WTC11 (cell line): Measurements from ENCODE around the gene PCDH9. TPM values are rescaled to one million over a fixed set of nuclear protein-coding genes. Genes with fewer than 3 reads are reported as not detected.
A peak's percentile ranks its signal among the peaks of the same experiment; 100 is the strongest.

Experiments
- ATAC-seq: fragments of 200-7000 bp; cut with Tn5 transposase; 2 replicates; pipeline ENCODE4 v1.10.0; 2021; ENCODE audit warnings: mild to moderate bottlenecking, moderate library complexity
- CTCF ChIA-PET: fragments of 300-600 bp; sonication (Branson Sonifier 250); formaldehyde crosslinking; loops from one replicate; lab custom pipeline; 2021; ENCODE audit warnings: antibody characterized with exemption; lab: Charles Lee
- POLR2A ChIA-PET: fragments of 350-600 bp; sonication (Branson Sonifier 250); formaldehyde crosslinking; loops from one replicate; lab custom pipeline; 2021; ENCODE audit warnings: antibody characterized with exemption; lab: Charles Lee
- DNase-seq: peaks from one replicate; pipeline ENCODE4 v3.0.0; 2021; ENCODE audit warnings: low spot score
- H3K27ac Mint-ChIP-seq: 2 replicates; pipeline ENCODE4 v1.8.0; 2021; ENCODE audit warnings: mixed read lengths
- H3K27me3 Mint-ChIP-seq: 2 replicates; pipeline ENCODE4 v1.8.0; 2021; ENCODE audit warnings: low read depth, mild to moderate bottlenecking, moderate library complexity, mixed read lengths
- H3K36me3 Mint-ChIP-seq: 2 replicates; pipeline ENCODE4 v1.8.0; 2021; ENCODE audit warnings: mixed read lengths
- H3K4me1 Mint-ChIP-seq: 2 replicates; pipeline ENCODE4 v1.8.0; 2022; ENCODE audit warnings: mixed read lengths
- H3K4me3 Mint-ChIP-seq: 2 replicates; pipeline ENCODE4 v1.8.0; 2021; ENCODE audit warnings: mild to moderate bottlenecking, moderate library complexity, mixed read lengths
- H3K9me3 Mint-ChIP-seq: 2 replicates; pipeline ENCODE4 v1.8.0; 2021; ENCODE audit warnings: mixed read lengths
- ATF1 ChIP-seq: sonication (generic); formaldehyde crosslinking; IDR thresholded peaks from 2 replicates; pipeline ENCODE4 v1.8.1; 2023; ENCODE audit warnings: mild to moderate bottlenecking, moderate library complexity, missing genetic modification reagents
- EMX1 ChIP-seq: fragments of 250-450 bp; sonication (Bioruptor Pico); IDR thresholded peaks from 2 replicates; pipeline ENCODE4 v1.8.0; 2021; ENCODE audit warnings: mild to moderate bottlenecking
- FOXK1 ChIP-seq: sonication (generic); formaldehyde crosslinking; IDR thresholded peaks from 2 replicates; pipeline ENCODE4 v1.8.0; 2022; ENCODE audit warnings: mild to moderate bottlenecking, moderate library complexity, missing genetic modification reagents
- GRHL2 ChIP-seq: fragments of 250-450 bp; sonication (Bioruptor Pico); IDR thresholded peaks from 2 replicates; pipeline ENCODE4 v1.8.0; 2022; ENCODE audit warnings: mild to moderate bottlenecking, moderate library complexity; ENCODE audit not compliant: insufficient replicate concordance, severe bottlenecking
- JAZF1 ChIP-seq: fragments of 250-450 bp; sonication (Bioruptor Pico); IDR thresholded peaks from 2 replicates; pipeline ENCODE4 v1.9.0; 2021; ENCODE audit warnings: moderate library complexity, mild to moderate bottlenecking, inconsistent platforms
- JUN ChIP-seq: sonication (generic); formaldehyde crosslinking; IDR thresholded peaks from 2 replicates; pipeline ENCODE4 v1.8.0; 2023; ENCODE audit warnings: mild to moderate bottlenecking, missing genetic modification reagents
- MYBL2 ChIP-seq: sonication (generic); formaldehyde crosslinking; IDR thresholded peaks from 2 replicates; pipeline ENCODE4 v1.8.1; 2023; ENCODE audit warnings: mild to moderate bottlenecking, moderate library complexity, missing genetic modification reagents
- NR1H2 ChIP-seq: sonication (generic); formaldehyde crosslinking; IDR thresholded peaks from 2 replicates; pipeline ENCODE4 v1.9.0; 2021; ENCODE audit warnings: mild to moderate bottlenecking, moderate library complexity, missing genetic modification reagents
- PRDM15 ChIP-seq: sonication (generic); formaldehyde crosslinking; IDR thresholded peaks from 2 replicates; pipeline ENCODE4 v1.8.0; 2022; ENCODE audit warnings: missing genetic modification reagents
- PRRX2 ChIP-seq: fragments of 250-450 bp; sonication (Bioruptor Pico); IDR thresholded peaks from 2 replicates; pipeline ENCODE4 v1.8.0; 2021; ENCODE audit warnings: mild to moderate bottlenecking
- RORB ChIP-seq: fragments of 250-450 bp; sonication (Bioruptor Pico); IDR thresholded peaks from 2 replicates; pipeline ENCODE4 v1.9.0; 2021; ENCODE audit warnings: mild to moderate bottlenecking
- SMAD3 ChIP-seq: sonication (generic); formaldehyde crosslinking; IDR thresholded peaks from 2 replicates; pipeline ENCODE4 v1.8.0; 2022; ENCODE audit warnings: missing genetic modification reagents, mild to moderate bottlenecking, borderline replicate concordance
- USF1 ChIP-seq: sonication (generic); formaldehyde crosslinking; IDR thresholded peaks from 2 replicates; pipeline ENCODE4 v1.8.0; 2022; ENCODE audit warnings: mild to moderate bottlenecking, missing genetic modification reagents
- ZNF121 ChIP-seq: sonication (generic); formaldehyde crosslinking; IDR thresholded peaks from 2 replicates; pipeline ENCODE4 v1.8.0; 2023; ENCODE audit warnings: missing genetic modification reagents
- ZNF396 ChIP-seq: fragments of 250-450 bp; sonication (Bioruptor Pico); IDR thresholded peaks from 2 replicates; pipeline ENCODE4 v1.8.0; 2021; ENCODE audit warnings: mild to moderate bottlenecking, moderate library complexity, borderline replicate concordance
- ZNF512 ChIP-seq: sonication (generic); formaldehyde crosslinking; IDR thresholded peaks from 2 replicates; pipeline ENCODE4 v1.8.1; 2022; ENCODE audit warnings: missing genetic modification reagents, borderline replicate concordance
- total RNA-seq: library from RNA; stranded (reverse); gene quantifications from 3 replicates; pipeline ENCODE4 v1.2.3, GENCODE V29; 2021
- TF ChIP-seq, protein P1 (sequence below): sonication (generic); formaldehyde crosslinking; IDR thresholded peaks from 2 replicates; pipeline ENCODE4 v1.8.0; 2022; ENCODE audit warnings: mild to moderate bottlenecking, missing genetic modification reagents
- TF ChIP-seq, protein P2 (sequence below): sonication (generic); formaldehyde crosslinking; IDR thresholded peaks from 2 replicates; pipeline ENCODE4 v1.8.1; 2023; ENCODE audit warnings: mild to moderate bottlenecking, missing genetic modification reagents
- TF ChIP-seq, protein P3 (sequence below): sonication (generic); formaldehyde crosslinking; conservative IDR thresholded peaks from 2 replicates; pipeline ENCODE4 v1.8.1; 2022; ENCODE audit warnings: mild to moderate bottlenecking, missing genetic modification reagents

PCDH9 gene
- total RNA-seq, 1 experiment from 2014 or later: 0.48 TPM

DNA sequence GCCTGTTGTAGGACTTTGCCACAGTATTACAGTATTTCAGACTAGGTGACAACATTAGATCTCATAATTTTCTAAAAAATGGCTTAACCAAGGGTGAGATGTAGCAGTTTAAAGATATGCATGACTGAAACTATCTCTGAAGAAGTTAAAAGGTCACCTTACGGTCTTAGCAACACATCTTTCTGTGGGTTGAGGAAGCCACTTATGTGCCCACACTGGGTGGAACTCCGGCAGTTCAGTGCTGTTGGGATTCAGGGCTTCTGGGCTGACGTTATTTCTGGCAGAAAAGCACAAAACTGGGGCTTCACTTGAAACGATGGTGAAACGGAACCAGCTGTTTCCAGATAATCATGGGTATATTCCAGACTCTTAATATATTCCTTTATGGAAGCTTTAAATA, 697.3 kb downstream of the PCDH9 start (continued):
- TF ChIP-seq USF1 (CRISPR knock-in tag) (no peak), JUN (no peak), FOXK1 (CRISPR knock-in tag) (no peak)

DNA sequence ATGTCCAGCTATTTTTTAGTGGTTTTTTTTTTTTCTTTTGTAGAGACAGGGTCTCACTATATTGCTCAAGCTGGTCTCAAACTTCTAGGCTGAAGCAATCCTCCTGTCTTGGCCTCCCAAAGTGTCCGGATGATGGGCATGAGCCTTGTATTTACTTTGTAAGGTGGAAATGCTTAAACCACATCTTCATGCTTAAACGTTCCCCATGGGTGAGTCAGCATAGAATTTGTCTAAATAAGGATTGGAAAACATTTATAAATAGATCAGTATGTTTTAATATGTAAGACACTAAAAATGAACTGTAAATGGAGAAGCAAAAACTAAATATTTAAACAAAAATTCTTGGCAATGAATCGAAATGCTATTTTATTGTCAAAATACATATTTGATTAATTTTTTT, 698.0 kb downstream of the PCDH9 start:
- CTCF ChIA-PET: no interaction called here
- H3K27me3 Mint-ChIP-seq: no peaks in the 10 kb centered on the region
- H3K4me3 Mint-ChIP-seq: no peak overlapping the region
- H3K9me3 Mint-ChIP-seq: no peaks in the 10 kb centered on the region
- H3K36me3 Mint-ChIP-seq: no peaks in the 10 kb centered on the region
- H3K4me1 Mint-ChIP-seq: peaks cover 50% of the 10 kb centered on the region
- no peak for DNase-seq
- TF ChIP-seq ATF1 (no peak), RORB (CRISPR knock-in tag) (no peak), JAZF1 (no peak), ZNF512 (CRISPR knock-in tag) (no peak), SMAD3 (no peak), MYBL2 (CRISPR knock-in tag) (no peak), PRDM15 (no peak), EMX1 (CRISPR knock-in tag) (no peak), ZNF121 (CRISPR knock-in tag) (no peak), GRHL2 (CRISPR knock-in tag) (no peak), USF1 (CRISPR knock-in tag) (no peak), PRRX2 (CRISPR knock-in tag) (no peak)
- TF ChIP-seq, protein P1, sequence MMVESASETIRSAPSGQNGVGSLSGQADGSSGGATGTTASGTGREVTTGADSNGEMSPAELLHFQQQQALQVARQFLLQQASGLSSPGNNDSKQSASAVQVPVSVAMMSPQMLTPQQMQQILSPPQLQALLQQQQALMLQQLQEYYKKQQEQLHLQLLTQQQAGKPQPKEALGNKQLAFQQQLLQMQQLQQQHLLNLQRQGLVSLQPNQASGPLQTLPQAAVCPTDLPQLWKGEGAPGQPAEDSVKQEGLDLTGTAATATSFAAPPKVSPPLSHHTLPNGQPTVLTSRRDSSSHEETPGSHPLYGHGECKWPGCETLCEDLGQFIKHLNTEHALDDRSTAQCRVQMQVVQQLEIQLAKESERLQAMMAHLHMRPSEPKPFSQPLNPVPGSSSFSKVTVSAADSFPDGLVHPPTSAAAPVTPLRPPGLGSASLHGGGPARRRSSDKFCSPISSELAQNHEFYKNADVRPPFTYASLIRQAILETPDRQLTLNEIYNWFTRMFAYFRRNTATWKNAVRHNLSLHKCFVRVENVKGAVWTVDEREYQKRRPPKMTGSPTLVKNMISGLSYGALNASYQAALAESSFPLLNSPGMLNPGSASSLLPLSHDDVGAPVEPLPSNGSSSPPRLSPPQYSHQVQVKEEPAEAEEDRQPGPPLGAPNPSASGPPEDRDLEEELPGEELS: no peak
- POLR2A ChIA-PET: no interaction called here
- ATAC-seq: no peak
- no peak overlapping the region for H3K27ac Mint-ChIP-seq

DNA sequence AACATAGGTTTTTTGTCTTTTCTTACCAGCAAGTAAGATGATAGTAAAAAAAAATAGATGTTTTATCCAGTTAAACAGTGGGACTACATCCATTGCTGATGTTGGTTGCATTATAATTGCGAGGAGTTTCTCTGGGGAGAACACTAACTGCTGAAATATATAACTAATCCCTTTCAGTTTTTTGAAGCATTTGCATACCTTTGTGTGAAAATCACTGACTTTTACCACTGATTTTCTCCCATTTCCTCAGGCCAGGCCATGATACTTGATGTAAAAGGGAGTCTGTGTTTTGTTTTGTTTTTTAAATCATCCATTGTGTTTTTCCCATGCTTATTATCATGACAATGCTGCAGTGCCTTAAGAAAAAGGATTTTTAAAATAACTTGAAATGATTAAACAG, 699.5 kb downstream of the PCDH9 start:
- H3K27ac Mint-ChIP-seq: peak overlapping the region; percentile 34
- POLR2A ChIA-PET: no interaction called here
- no peak for TF ChIP-seq ZNF396 (CRISPR knock-in tag)
- no peak for TF ChIP-seq PRDM15
- no peak for TF ChIP-seq NR1H2
- TF ChIP-seq, protein P2, sequence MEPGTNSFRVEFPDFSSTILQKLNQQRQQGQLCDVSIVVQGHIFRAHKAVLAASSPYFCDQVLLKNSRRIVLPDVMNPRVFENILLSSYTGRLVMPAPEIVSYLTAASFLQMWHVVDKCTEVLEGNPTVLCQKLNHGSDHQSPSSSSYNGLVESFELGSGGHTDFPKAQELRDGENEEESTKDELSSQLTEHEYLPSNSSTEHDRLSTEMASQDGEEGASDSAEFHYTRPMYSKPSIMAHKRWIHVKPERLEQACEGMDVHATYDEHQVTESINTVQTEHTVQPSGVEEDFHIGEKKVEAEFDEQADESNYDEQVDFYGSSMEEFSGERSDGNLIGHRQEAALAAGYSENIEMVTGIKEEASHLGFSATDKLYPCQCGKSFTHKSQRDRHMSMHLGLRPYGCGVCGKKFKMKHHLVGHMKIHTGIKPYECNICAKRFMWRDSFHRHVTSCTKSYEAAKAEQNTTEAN (CRISPR knock-in tag): no peak
- TF ChIP-seq, protein P3, sequence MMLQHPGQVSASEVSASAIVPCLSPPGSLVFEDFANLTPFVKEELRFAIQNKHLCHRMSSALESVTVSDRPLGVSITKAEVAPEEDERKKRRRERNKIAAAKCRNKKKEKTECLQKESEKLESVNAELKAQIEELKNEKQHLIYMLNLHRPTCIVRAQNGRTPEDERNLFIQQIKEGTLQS: no peak
- no peak for TF ChIP-seq GRHL2 (CRISPR knock-in tag)
- no peak for TF ChIP-seq JAZF1

More for the DNA sequence above, 699.5 kb downstream of the PCDH9 start:
- CTCF ChIA-PET: interaction anchor here (1.0 kb wide), 1 partner anchor 13 kb away, joined by 3 read pairs; no protein-coding TSS in a partner anchor
- Mint-ChIP-seq H3K4me3 (no peak overlapping the region), H3K4me1 (peaks cover 58% of the 10 kb centered on the region), H3K27me3 (no peaks in the 10 kb centered on the region), H3K36me3 (no peaks in the 10 kb centered on the region), H3K9me3 (no peaks in the 10 kb centered on the region)
- DNase-seq (no peak), ATAC-seq (peak; percentile 31; the same call in 1 of the 2 replicates)
